Measurements from ENCODE around the gene MAP2K6.

The MAP2K6 gene

GRCh38 chr17:69410671-69411070, 3.8 kb upstream of the MAP2K6 start:
- Histone ChIP-seq H3K9me3 (ENCODE audit: insufficient read depth, low read depth, low read length) (no peaks in the 10 kb centered on the region), H3K36me3 (ENCODE audit: insufficient read depth, low read length) (no peaks in the 10 kb centered on the region)
- TF ChIP-seq CTCF (conservative IDR thresholded peaks at IDR 0.05; ENCODE audit: low read length) = no peak
- no peak for TF ChIP-seq EZH2phosphoT487 (IDR thresholded peaks at IDR 0.05; ENCODE audit: borderline replicate concordance)

GRCh38 chr17:69411766-69412165, 2.7 kb upstream of the MAP2K6 start:
- no peak overlapping the region for H3K4me2 ChIP-seq (ENCODE audit: low read depth, low read length, poor library complexity, severe bottlenecking)
- H3K79me2 ChIP-seq (ENCODE audit: insufficient read depth, low read length) = peaks cover 16% of the 10 kb centered on the region
- no peaks in the 10 kb centered on the region for H3K36me3 ChIP-seq (ENCODE audit: insufficient read depth, low read length)
- no peak overlapping the region for H2AFZ ChIP-seq (ENCODE audit: low read length)
- no peak overlapping the region for H3K4me3 ChIP-seq (ENCODE audit: low read length, poor library complexity, severe bottlenecking)
- peaks cover 7% of the 10 kb centered on the region for H4K20me1 ChIP-seq (ENCODE audit: insufficient read depth, low read length, poor library complexity, severe bottlenecking)
- no peaks in the 10 kb centered on the region for H3K9me3 ChIP-seq (ENCODE audit: insufficient read depth, low read depth, low read length)
- no peaks in the 10 kb centered on the region for H3F3A ChIP-seq (ENCODE audit: low read depth)
- no peak overlapping the region for H3K9ac ChIP-seq (ENCODE audit: low read depth, low read length, poor library complexity, severe bottlenecking)
- H3K9me2 ChIP-seq (replicated peaks; ENCODE audit: low read depth, low read length) = no peaks in the 10 kb centered on the region
- peaks cover 17% of the 10 kb centered on the region for H3K4me1 ChIP-seq (ENCODE audit: insufficient read depth, low read length, poor library complexity, severe bottlenecking)
- TF ChIP-seq CTCF (conservative IDR thresholded peaks at IDR 0.05; ENCODE audit: low read length) = no peak
- TF ChIP-seq EZH2phosphoT487 (IDR thresholded peaks at IDR 0.05; ENCODE audit: borderline replicate concordance) = no peak
- no peaks in the 10 kb centered on the region for H3K27me3 ChIP-seq (ENCODE audit: insufficient read depth, low read length, poor library complexity, severe bottlenecking)

More at GRCh38 chr17:69410671-69411070, 3.8 kb upstream of the MAP2K6 start:
- Histone ChIP-seq H3K4me2 (ENCODE audit: low read depth, low read length, poor library complexity, severe bottlenecking) (no peak overlapping the region), H3F3A (ENCODE audit: low read depth) (no peaks in the 10 kb centered on the region), H3K27me3 (ENCODE audit: insufficient read depth, low read length, poor library complexity, severe bottlenecking) (no peaks in the 10 kb centered on the region), H3K9me2 (replicated peaks; ENCODE audit: low read depth, low read length) (no peaks in the 10 kb centered on the region), H3K4me1 (ENCODE audit: insufficient read depth, low read length, poor library complexity, severe bottlenecking) (peaks cover 8% of the 10 kb centered on the region), H4K20me1 (ENCODE audit: insufficient read depth, low read length, poor library complexity, severe bottlenecking) (peaks cover 5% of the 10 kb centered on the region), H3K79me2 (ENCODE audit: insufficient read depth, low read length) (peaks cover 5% of the 10 kb centered on the region; the same call in 1 of the 2 replicates), H3K9ac (ENCODE audit: low read depth, low read length, poor library complexity, severe bottlenecking) (no peak overlapping the region), H3K4me3 (ENCODE audit: low read length, poor library complexity, severe bottlenecking) (no peak overlapping the region), H2AFZ (ENCODE audit: low read length) (no peak overlapping the region)

GRCh38 chr17:69412251-69412671, 2.2 kb upstream of the MAP2K6 start:
- Histone ChIP-seq H3K9me2 (replicated peaks; ENCODE audit: low read depth, low read length) (no peaks in the 10 kb centered on the region), H3K4me2 (ENCODE audit: low read depth, low read length, poor library complexity, severe bottlenecking) (no peak overlapping the region), H4K20me1 (ENCODE audit: insufficient read depth, low read length, poor library complexity, severe bottlenecking) (peaks cover 7% of the 10 kb centered on the region), H3K27me3 (ENCODE audit: insufficient read depth, low read length, poor library complexity, severe bottlenecking) (no peaks in the 10 kb centered on the region), H3K79me2 (ENCODE audit: insufficient read depth, low read length) (peaks cover 21% of the 10 kb centered on the region), H3K9ac (ENCODE audit: low read depth, low read length, poor library complexity, severe bottlenecking) (no peak overlapping the region), H3K9me3 (ENCODE audit: insufficient read depth, low read depth, low read length) (no peaks in the 10 kb centered on the region), H3F3A (ENCODE audit: low read depth) (no peaks in the 10 kb centered on the region), H3K4me1 (ENCODE audit: insufficient read depth, low read length, poor library complexity, severe bottlenecking) (peaks cover 22% of the 10 kb centered on the region), H2AFZ (ENCODE audit: low read length) (no peak overlapping the region), H3K4me3 (ENCODE audit: low read length, poor library complexity, severe bottlenecking) (no peak overlapping the region), H3K36me3 (ENCODE audit: insufficient read depth, low read length) (no peaks in the 10 kb centered on the region)
- TF ChIP-seq EZH2phosphoT487 (IDR thresholded peaks at IDR 0.05; ENCODE audit: borderline replicate concordance) (no peak), CTCF (conservative IDR thresholded peaks at IDR 0.05; ENCODE audit: low read length) (no peak)
